Measurements from ENCODE around the gene CLEC4M.
A peak's percentile ranks its signal among the peaks of the same experiment; 100 is the strongest.

Gene CLEC4M

GRCh38 chr19:7762719-7763293, at the start of gene CLEC4M:
Gene CLEC4M, plus strand, starts transcription at chr19:7763243. Its CDS starts 24 bp downstream, at chr19:7763267.
- Mint-ChIP-seq H3K4me3 (no peak within 1 kb of the TSS), H3K27ac (no peak within 1 kb of the TSS), H3K4me1 (ENCODE audit: low read depth) (no peaks in the 10 kb centered on the region), H3K36me3 (ENCODE audit: low read depth) (peaks cover 18% of the 10 kb centered on the region), H3K27me3 (peaks cover 12% of the 10 kb centered on the region), H3K9me3 (peaks cover 18% of the 10 kb centered on the region)

GRCh38 chr19:7715671-7716070, 47.4 kb upstream of the CLEC4M start:
- Mint-ChIP-seq H3K36me3 (ENCODE audit: low read depth) (no peaks in the 10 kb centered on the region), H3K27me3 (no peaks in the 10 kb centered on the region), H3K27ac (no peak overlapping the region), H3K9me3 (no peaks in the 10 kb centered on the region), H3K4me3 (no peak overlapping the region), H3K4me1 (ENCODE audit: low read depth) (peaks cover 54% of the 10 kb centered on the region)

GRCh38 chr19:7716762-7717161, 46.3 kb upstream of the CLEC4M start:
- H3K27ac Mint-ChIP-seq: no peak overlapping the region
- H3K4me3 Mint-ChIP-seq: no peak overlapping the region
- H3K27me3 Mint-ChIP-seq: no peaks in the 10 kb centered on the region
- H3K4me1 Mint-ChIP-seq (ENCODE audit: low read depth): peaks cover 52% of the 10 kb centered on the region
- H3K36me3 Mint-ChIP-seq (ENCODE audit: low read depth): no peaks in the 10 kb centered on the region
- H3K9me3 Mint-ChIP-seq: no peaks in the 10 kb centered on the region

- H3K36me3 Mint-ChIP-seq (ENCODE audit: low read depth): no peaks in the 10 kb centered on the region
- peak overlapping the region; percentile 51 for H3K4me3 Mint-ChIP-seq
- peak overlapping the region; percentile 70 for H3K27ac Mint-ChIP-seq
- no peaks in the 10 kb centered on the region for H3K9me3 Mint-ChIP-seq
- H3K27me3 Mint-ChIP-seq: no peaks in the 10 kb centered on the region
- H3K4me1 Mint-ChIP-seq (ENCODE audit: low read depth): peaks cover 49% of the 10 kb centered on the region
These were observed 44.4 kb upstream of the CLEC4M start for GRCh38 chr19:7718668-7719067.

- no peak overlapping the region for H3K27ac Mint-ChIP-seq
- H3K4me1 Mint-ChIP-seq (ENCODE audit: low read depth): peaks cover 33% of the 10 kb centered on the region
- no peaks in the 10 kb centered on the region for H3K9me3 Mint-ChIP-seq
- no peaks in the 10 kb centered on the region for H3K36me3 Mint-ChIP-seq (ENCODE audit: low read depth)
- no peaks in the 10 kb centered on the region for H3K27me3 Mint-ChIP-seq
- no peak overlapping the region for H3K4me3 Mint-ChIP-seq
These were observed 42.7 kb upstream of the CLEC4M start for GRCh38 chr19:7720351-7720750.

- peaks cover 4% of the 10 kb centered on the region for H3K27me3 Mint-ChIP-seq
These were observed 40.8 kb upstream of the CLEC4M start for GRCh38 chr19:7722231-7722651.

GRCh38 chr19:7725791-7726190, 37.3 kb upstream of the CLEC4M start:
- peaks cover 34% of the 10 kb centered on the region for H3K27me3 Mint-ChIP-seq
- peaks cover 17% of the 10 kb centered on the region for H3K4me1 Mint-ChIP-seq (ENCODE audit: low read depth)
- H3K4me3 Mint-ChIP-seq: no peak overlapping the region
- H3K36me3 Mint-ChIP-seq (ENCODE audit: low read depth): no peaks in the 10 kb centered on the region
- H3K9me3 Mint-ChIP-seq: no peaks in the 10 kb centered on the region
- no peak overlapping the region for H3K27ac Mint-ChIP-seq

More at GRCh38 chr19:7722231-7722651, 40.8 kb upstream of the CLEC4M start:
- Mint-ChIP-seq H3K4me1 (ENCODE audit: low read depth) (peaks cover 20% of the 10 kb centered on the region), H3K9me3 (no peaks in the 10 kb centered on the region), H3K4me3 (no peak overlapping the region), H3K36me3 (ENCODE audit: low read depth) (no peaks in the 10 kb centered on the region), H3K27ac (no peak overlapping the region)

GRCh38 chr19:7729211-7729610, 33.8 kb upstream of the CLEC4M start:
- Mint-ChIP-seq H3K4me3 (no peak overlapping the region), H3K36me3 (ENCODE audit: low read depth) (no peaks in the 10 kb centered on the region), H3K27ac (no peak overlapping the region), H3K27me3 (peaks cover 50% of the 10 kb centered on the region), H3K4me1 (ENCODE audit: low read depth) (peaks cover 19% of the 10 kb centered on the region), H3K9me3 (no peaks in the 10 kb centered on the region)

GRCh38 chr19:7729831-7730285, 33.2 kb upstream of the CLEC4M start:
- peak overlapping the region; percentile 39 for H3K4me3 Mint-ChIP-seq
- no peaks in the 10 kb centered on the region for H3K9me3 Mint-ChIP-seq
- no peak overlapping the region for H3K27ac Mint-ChIP-seq
- H3K27me3 Mint-ChIP-seq: peaks cover 50% of the 10 kb centered on the region
- H3K36me3 Mint-ChIP-seq (ENCODE audit: low read depth): no peaks in the 10 kb centered on the region
- H3K4me1 Mint-ChIP-seq (ENCODE audit: low read depth): peaks cover 21% of the 10 kb centered on the region

- H3K4me3 Mint-ChIP-seq: no peak overlapping the region
- no peaks in the 10 kb centered on the region for H3K9me3 Mint-ChIP-seq
- H3K4me1 Mint-ChIP-seq (ENCODE audit: low read depth): peaks cover 21% of the 10 kb centered on the region
- no peaks in the 10 kb centered on the region for H3K36me3 Mint-ChIP-seq (ENCODE audit: low read depth)
- H3K27ac Mint-ChIP-seq: no peak overlapping the region
- peaks cover 54% of the 10 kb centered on the region for H3K27me3 Mint-ChIP-seq
These were observed 32.5 kb upstream of the CLEC4M start for GRCh38 chr19:7730286-7731217.

GRCh38 chr19:7731218-7731595, 31.8 kb upstream of the CLEC4M start:
- Mint-ChIP-seq H3K9me3 (no peaks in the 10 kb centered on the region), H3K36me3 (ENCODE audit: low read depth) (no peaks in the 10 kb centered on the region), H3K4me1 (ENCODE audit: low read depth) (peaks cover 21% of the 10 kb centered on the region), H3K27me3 (peaks cover 60% of the 10 kb centered on the region), H3K27ac (no peak overlapping the region), H3K4me3 (no peak overlapping the region)

GRCh38 chr19:7731615-7732014, 31.4 kb upstream of the CLEC4M start:
- Mint-ChIP-seq H3K27me3 (peaks cover 62% of the 10 kb centered on the region), H3K9me3 (no peaks in the 10 kb centered on the region), H3K4me1 (ENCODE audit: low read depth) (peaks cover 21% of the 10 kb centered on the region), H3K4me3 (no peak overlapping the region), H3K27ac (no peak overlapping the region), H3K36me3 (ENCODE audit: low read depth) (no peaks in the 10 kb centered on the region)

- Mint-ChIP-seq H3K4me1 (ENCODE audit: low read depth) (peaks cover 21% of the 10 kb centered on the region), H3K27ac (no peak within 1 kb of the TSS), H3K9me3 (no peaks in the 10 kb centered on the region), H3K36me3 (ENCODE audit: low read depth) (no peaks in the 10 kb centered on the region), H3K4me3 (no peak within 1 kb of the TSS), H3K27me3 (peaks cover 63% of the 10 kb centered on the region)
These were observed 31.0 kb upstream of the CLEC4M start, which contains the start of gene CLEC4G for GRCh38 chr19:7732045-7732444. Gene CLEC4G, minus strand, starts transcription at chr19:7732110. Its CDS starts 8 bp downstream, at chr19:7732102.

- Mint-ChIP-seq H3K9me3 (no peaks in the 10 kb centered on the region), H3K27ac (no peak overlapping the region), H3K36me3 (ENCODE audit: low read depth) (no peaks in the 10 kb centered on the region), H3K27me3 (peaks cover 54% of the 10 kb centered on the region), H3K4me1 (ENCODE audit: low read depth) (peaks cover 32% of the 10 kb centered on the region), H3K4me3 (no peak overlapping the region)
These were observed 29.7 kb upstream of the CLEC4M start for GRCh38 chr19:7733376-7733775.

All from stimulated activated naive CD8-positive, alpha-beta T cell treated with anti-CD3 and anti-CD28 coated beads, Interleukin-15, Interleukin-2, amounts not matched to agents 100 ng/mL and 50 ng/mL, for 24 hours (primary cell).